ENCODE data around the gene GPR21.

GPR21 gene

GRCh38 chr9:123033864-123034601 lies 566 bp downstream of the GPR21 start:
- DNase-seq (ENCODE audit: low read depth in 2 of 2) = no peak

- DNase-seq (ENCODE audit: low read depth in 2 of 2) = no peak
Measured at GRCh38 chr9:123034881-123035510, 1.5 kb downstream of the GPR21 start.

- DNase-seq (ENCODE audit: low read depth in 2 of 2) = no peak
Measured at GRCh38 chr9:123035791-123036190, 2.3 kb downstream of the GPR21 start.

- DNase-seq (ENCODE audit: low read depth in 2 of 2) = no peak
Measured at GRCh38 chr9:123036893-123037545, 3.6 kb downstream of the GPR21 start.

- DNase-seq (ENCODE audit: low read depth in 2 of 2) = no peak
Measured at GRCh38 chr9:123039617-123040219, 6.3 kb downstream of the GPR21 start.

GRCh38 chr9:123040801-123041200 lies 7.3 kb downstream of the GPR21 start:
- DNase-seq (ENCODE audit: low read depth in 2 of 2) = no peak

GRCh38 chr9:123041489-123041888 lies 8.0 kb downstream of the GPR21 start:
- DNase-seq (ENCODE audit: low read depth in 2 of 2) = no peak

GRCh38 chr9:123043081-123043939 lies 9.8 kb downstream of the GPR21 start:
- no peak for DNase-seq (ENCODE audit: low read depth in 2 of 2)

GRCh38 chr9:123044586-123044985 lies 11.1 kb downstream of the GPR21 start:
- no peak for DNase-seq (ENCODE audit: low read depth in 2 of 2)

- DNase-seq (ENCODE audit: low read depth in 2 of 2) = no peak
Measured at GRCh38 chr9:123046406-123047195, 13.1 kb downstream of the GPR21 start.

- DNase-seq (ENCODE audit: low read depth in 2 of 2) = no peak
Measured at GRCh38 chr9:123048748-123049147, 15.3 kb downstream of the GPR21 start.

- DNase-seq (ENCODE audit: low read depth in 2 of 2) = no peak
Measured at GRCh38 chr9:123049589-123050222, 16.2 kb downstream of the GPR21 start.

GRCh38 chr9:123053046-123053445 lies 19.6 kb downstream of the GPR21 start:
- no peak for DNase-seq (ENCODE audit: low read depth in 2 of 2)

- no peak for DNase-seq (ENCODE audit: low read depth in 2 of 2)
Measured at GRCh38 chr9:123053711-123054110, 20.2 kb downstream of the GPR21 start.

- no peak for DNase-seq (ENCODE audit: low read depth in 2 of 2)
Measured at GRCh38 chr9:123058834-123059233, 25.4 kb downstream of the GPR21 start.

- no peak for DNase-seq (ENCODE audit: low read depth in 2 of 2)
Measured at GRCh38 chr9:123059472-123060220, 26.2 kb downstream of the GPR21 start.

- DNase-seq (ENCODE audit: low read depth in 2 of 2) = no peak
Measured at GRCh38 chr9:123061216-123061615, 27.7 kb downstream of the GPR21 start.

GRCh38 chr9:123062351-123063176 lies 29.1 kb downstream of the GPR21 start:
- DNase-seq (ENCODE audit: low read depth in 2 of 2) = no peak

GRCh38 chr9:123063177-123063598 lies 29.7 kb downstream of the GPR21 start:
- no peak for DNase-seq (ENCODE audit: low read depth in 2 of 2)

All from stimulated activated CD4-positive, alpha-beta T cell treated with anti-CD3 and anti-CD28 coated beads, Interleukin-15, amount 100 ng/mL, for 48 hours (primary cell).